ENCODE results near the gene ADAMTS2. TPM values are rescaled to one million over a fixed set of nuclear protein-coding genes. Genes with fewer than 3 reads are reported as not detected.

The ADAMTS2 gene
- total and polyA plus RNA-seq, 4 experiments from 2014 or later: 0.07 TPM; not detected in 3

- Mint-ChIP-seq H3K36me3 (peaks cover 0 to 3% of the 10 kb centered on the region in 2 donors), H3K4me1 (peaks cover 0 to 3% (median 0%) of the 10 kb centered on the region in 4 donors), H3K9me3 (peaks cover 0 to 7% (median 4%) of the 10 kb centered on the region in 8 donors), H3K4me3 (no peak overlapping the region), H3K27me3 (peaks cover 0 to 10% of the 10 kb centered on the region in 2 donors), H3K27ac (no peak overlapping the region)
- no peaks in the 10 kb centered on the region for H3K27me3 ChIP-seq (ENCODE audit: insufficient read depth, low read length)
- no peak for DNase-seq
- no peaks in the 10 kb centered on the region for H3K36me3 ChIP-seq (ENCODE audit: insufficient read depth, low read length)
- H3K4me3 ChIP-seq (ENCODE audit: low read length in 2 of 2): no peak overlapping the region
- intact Hi-C loops (cut with micrococcal nuclease): no loop called here
- no peak overlapping the region for H3K27ac ChIP-seq (ENCODE audit: low read depth, low read length)
- ChIA-PET POLR2A (ENCODE audit: partially characterized antibody) (no interaction called here), CTCF (ENCODE audit: partially characterized antibody) (no interaction called here)
- H3K9me3 ChIP-seq (ENCODE audit: control insufficient read depth in 1 of 2, low read length in 2 of 2): no peaks in the 10 kb centered on the region
- H3K4me1 ChIP-seq (ENCODE audit: insufficient read depth, low read length): no peaks in the 10 kb centered on the region
Observed at GRCh38 chr5:179221877-179222220, 123.4 kb downstream of the ADAMTS2 start.

GRCh38 chr5:179221196-179221876 lies 123.9 kb downstream of the ADAMTS2 start:
- Histone ChIP-seq H3K27ac (ENCODE audit: low read depth, low read length) (no peak overlapping the region), H3K36me3 (ENCODE audit: insufficient read depth, low read length) (no peaks in the 10 kb centered on the region), H3K9me3 (ENCODE audit: control insufficient read depth in 1 of 2, low read length in 2 of 2) (no peaks in the 10 kb centered on the region), H3K4me3 (ENCODE audit: low read length in 2 of 2) (no peak overlapping the region), H3K27me3 (ENCODE audit: insufficient read depth, low read length) (no peaks in the 10 kb centered on the region), H3K4me1 (ENCODE audit: insufficient read depth, low read length) (no peaks in the 10 kb centered on the region)
- Mint-ChIP-seq H3K27ac (no peak overlapping the region), H3K9me3 (peaks cover 0 to 7% (median 4%) of the 10 kb centered on the region in 8 donors), H3K36me3 (peaks cover 0 to 3% of the 10 kb centered on the region in 2 donors), H3K4me1 (peaks cover 0 to 3% (median 0%) of the 10 kb centered on the region in 4 donors), H3K4me3 (no peak overlapping the region), H3K27me3 (peaks cover 0 to 8% of the 10 kb centered on the region in 2 donors)
- intact Hi-C loops (cut with micrococcal nuclease): no loop called here
- POLR2A ChIA-PET (ENCODE audit: partially characterized antibody): no interaction called here
- CTCF ChIA-PET (ENCODE audit: partially characterized antibody): no interaction called here
- no peak for DNase-seq

- Histone ChIP-seq H3K36me3 (ENCODE audit: insufficient read depth, low read length) (no peaks in the 10 kb centered on the region), H3K27ac (ENCODE audit: low read depth, low read length) (no peak overlapping the region), H3K4me3 (ENCODE audit: low read length in 2 of 2) (no peak overlapping the region), H3K27me3 (ENCODE audit: insufficient read depth, low read length) (no peaks in the 10 kb centered on the region), H3K4me1 (ENCODE audit: insufficient read depth, low read length) (no peaks in the 10 kb centered on the region), H3K9me3 (ENCODE audit: control insufficient read depth in 1 of 2, low read length in 2 of 2) (no peaks in the 10 kb centered on the region)
- CTCF ChIA-PET (ENCODE audit: partially characterized antibody): no interaction called here
- Mint-ChIP-seq H3K27ac (no peak overlapping the region), H3K4me1 (peaks cover 0 to 3% (median 0%) of the 10 kb centered on the region in 4 donors), H3K9me3 (peaks cover 0 to 7% (median 4%) of the 10 kb centered on the region in 8 donors), H3K4me3 (no peak overlapping the region), H3K27me3 (peaks cover 0 to 8% of the 10 kb centered on the region in 2 donors), H3K36me3 (peaks cover 0 to 3% of the 10 kb centered on the region in 2 donors)
- POLR2A ChIA-PET (ENCODE audit: partially characterized antibody): no interaction called here
- no peak for DNase-seq
- intact Hi-C loops (cut with micrococcal nuclease): no loop called here
Observed at GRCh38 chr5:179220716-179221115, 124.5 kb downstream of the ADAMTS2 start.

- Mint-ChIP-seq H3K4me1 (peaks cover 0 to 3% (median 0%) of the 10 kb centered on the region in 4 donors), H3K36me3 (peaks cover 0 to 3% of the 10 kb centered on the region in 2 donors), H3K27ac (no peak overlapping the region), H3K4me3 (no peak overlapping the region), H3K27me3 (peaks cover 0 to 8% of the 10 kb centered on the region in 2 donors), H3K9me3 (peaks cover 0 to 6% (median 3%) of the 10 kb centered on the region in 8 donors)
- intact Hi-C loops (cut with micrococcal nuclease): no loop called here
- no peak for DNase-seq
- H3K4me3 ChIP-seq (ENCODE audit: low read length in 2 of 2): no peak overlapping the region
- ChIA-PET CTCF (ENCODE audit: partially characterized antibody) (no interaction called here), POLR2A (ENCODE audit: partially characterized antibody) (no interaction called here)
- H3K4me1 ChIP-seq (ENCODE audit: insufficient read depth, low read length): no peaks in the 10 kb centered on the region
- no peaks in the 10 kb centered on the region for H3K9me3 ChIP-seq (ENCODE audit: control insufficient read depth in 1 of 2, low read length in 2 of 2)
- H3K36me3 ChIP-seq (ENCODE audit: insufficient read depth, low read length): no peaks in the 10 kb centered on the region
- no peaks in the 10 kb centered on the region for H3K27me3 ChIP-seq (ENCODE audit: insufficient read depth, low read length)
- no peak overlapping the region for H3K27ac ChIP-seq (ENCODE audit: low read depth, low read length)
Observed at GRCh38 chr5:179219661-179220620, 125.3 kb downstream of the ADAMTS2 start.

DNA sequence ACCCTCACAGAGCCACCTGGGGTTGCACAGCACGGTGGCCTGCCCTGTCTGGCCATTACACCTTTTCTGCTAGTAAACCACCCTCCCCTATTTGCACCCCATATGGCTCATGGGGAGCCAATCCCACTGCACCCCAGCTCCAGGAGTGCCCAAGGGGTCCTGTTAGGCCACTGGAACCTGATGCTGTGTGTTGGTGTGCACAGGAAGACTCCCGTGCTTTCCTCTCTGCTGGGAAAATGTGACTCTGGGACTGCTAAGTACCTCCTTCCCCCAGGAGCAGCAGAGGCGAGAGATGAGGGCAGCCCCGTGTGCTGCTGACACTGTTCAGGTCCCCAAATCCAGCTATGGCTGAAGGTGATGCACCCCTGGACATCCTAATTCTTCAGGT lies 126.3 kb downstream of the ADAMTS2 start:
- no peak overlapping the region for H3K27ac ChIP-seq (ENCODE audit: low read depth, low read length)
- H3K9me3 ChIP-seq (ENCODE audit: control insufficient read depth in 1 of 2, low read length in 2 of 2): no peaks in the 10 kb centered on the region
- no peak for DNase-seq
- ChIA-PET CTCF (ENCODE audit: partially characterized antibody) (no interaction called here), POLR2A (ENCODE audit: partially characterized antibody) (no interaction called here)
- no peaks in the 10 kb centered on the region for H3K36me3 ChIP-seq (ENCODE audit: insufficient read depth, low read length)
- intact Hi-C loops (cut with micrococcal nuclease): no loop called here
- no peak overlapping the region for H3K4me3 ChIP-seq (ENCODE audit: low read length in 2 of 2)
- peaks cover 0 to 6% (median 2%) of the 10 kb centered on the region in 8 donors for H3K9me3 Mint-ChIP-seq
- H3K4me1 Mint-ChIP-seq: peaks cover 0 to 3% (median 0%) of the 10 kb centered on the region in 4 donors
- no peak overlapping the region for H3K27ac Mint-ChIP-seq
- no peaks in the 10 kb centered on the region for H3K27me3 ChIP-seq (ENCODE audit: insufficient read depth, low read length)
- H3K4me3 Mint-ChIP-seq: no peak overlapping the region
- peaks cover 0 to 3% of the 10 kb centered on the region in 2 donors for H3K36me3 Mint-ChIP-seq
- no peaks in the 10 kb centered on the region for H3K4me1 ChIP-seq (ENCODE audit: insufficient read depth, low read length)
- peaks cover 0 to 8% of the 10 kb centered on the region in 2 donors for H3K27me3 Mint-ChIP-seq

GRCh38 chr5:179217956-179218942 lies 127.0 kb downstream of the ADAMTS2 start:
- no peak overlapping the region for H3K4me3 ChIP-seq (ENCODE audit: low read length in 2 of 2)
- POLR2A ChIA-PET (ENCODE audit: partially characterized antibody): no interaction called here
- peaks cover 0 to 8% of the 10 kb centered on the region in 2 donors for H3K27me3 Mint-ChIP-seq
- H3K9me3 Mint-ChIP-seq: peaks cover 0 to 4% (median 0%) of the 10 kb centered on the region in 8 donors
- peaks cover 0 to 3% (median 0%) of the 10 kb centered on the region in 4 donors for H3K4me1 Mint-ChIP-seq
- no peak overlapping the region for H3K4me3 Mint-ChIP-seq
- H3K9me3 ChIP-seq (ENCODE audit: control insufficient read depth in 1 of 2, low read length in 2 of 2): no peaks in the 10 kb centered on the region
- no peaks in the 10 kb centered on the region for H3K27me3 ChIP-seq (ENCODE audit: insufficient read depth, low read length)
- CTCF ChIA-PET (ENCODE audit: partially characterized antibody): no interaction called here
- intact Hi-C loops (cut with micrococcal nuclease): no loop called here
- no peaks in the 10 kb centered on the region for H3K36me3 Mint-ChIP-seq
- DNase-seq: no peak
- H3K27ac ChIP-seq (ENCODE audit: low read depth, low read length): no peak overlapping the region
- no peak overlapping the region for H3K27ac Mint-ChIP-seq
- no peaks in the 10 kb centered on the region for H3K4me1 ChIP-seq (ENCODE audit: insufficient read depth, low read length)
- no peaks in the 10 kb centered on the region for H3K36me3 ChIP-seq (ENCODE audit: insufficient read depth, low read length)

Data from CD4-positive, alpha-beta memory T cell (primary cell).